EL (cell line): ENCODE results near the gene C4orf50.
A peak's percentile ranks its signal among the peaks of the same experiment; 100 is the strongest.
"Not testable (repeated sequence)": the region's sequence is repeated elsewhere in the genome, so short reads cannot be mapped to it uniquely, and the experiment has no call there.

Experiments used
- DNase-seq: peaks from one replicate; pipeline ENCODE4 v3.0.0-alpha.2; 2016

C4orf50 gene

GRCh38 chr4:5964030-5964429 is 54.2 kb downstream of the C4orf50 start:
- DNase-seq: no peak

GRCh38 chr4:5963611-5964010 is 54.6 kb downstream of the C4orf50 start:
- DNase-seq: no peak

DNA sequence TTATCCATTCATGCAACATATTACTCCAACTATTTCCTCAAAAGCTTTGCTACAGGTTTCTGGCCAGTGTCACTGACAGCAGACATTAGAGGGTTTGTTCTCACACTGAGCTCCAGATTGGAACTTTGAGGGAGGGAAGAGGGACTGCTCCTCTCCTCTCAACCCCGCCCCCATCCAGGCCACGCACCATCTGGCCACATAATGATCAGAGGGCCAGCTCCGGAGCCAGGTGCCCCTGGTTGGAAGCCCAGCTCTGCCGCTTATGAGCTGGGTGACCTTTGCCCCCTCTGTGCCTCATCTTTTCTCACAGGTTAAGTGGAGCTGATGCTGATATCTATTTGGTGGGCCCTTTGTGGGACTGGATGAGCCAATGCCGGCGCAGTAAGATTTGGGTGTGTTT is 55.8 kb downstream of the C4orf50 start:
- DNase-seq: no peak

- no peak for DNase-seq
Measured at GRCh38 chr4:5960252-5960880, 57.9 kb downstream of the C4orf50 start.

DNA sequence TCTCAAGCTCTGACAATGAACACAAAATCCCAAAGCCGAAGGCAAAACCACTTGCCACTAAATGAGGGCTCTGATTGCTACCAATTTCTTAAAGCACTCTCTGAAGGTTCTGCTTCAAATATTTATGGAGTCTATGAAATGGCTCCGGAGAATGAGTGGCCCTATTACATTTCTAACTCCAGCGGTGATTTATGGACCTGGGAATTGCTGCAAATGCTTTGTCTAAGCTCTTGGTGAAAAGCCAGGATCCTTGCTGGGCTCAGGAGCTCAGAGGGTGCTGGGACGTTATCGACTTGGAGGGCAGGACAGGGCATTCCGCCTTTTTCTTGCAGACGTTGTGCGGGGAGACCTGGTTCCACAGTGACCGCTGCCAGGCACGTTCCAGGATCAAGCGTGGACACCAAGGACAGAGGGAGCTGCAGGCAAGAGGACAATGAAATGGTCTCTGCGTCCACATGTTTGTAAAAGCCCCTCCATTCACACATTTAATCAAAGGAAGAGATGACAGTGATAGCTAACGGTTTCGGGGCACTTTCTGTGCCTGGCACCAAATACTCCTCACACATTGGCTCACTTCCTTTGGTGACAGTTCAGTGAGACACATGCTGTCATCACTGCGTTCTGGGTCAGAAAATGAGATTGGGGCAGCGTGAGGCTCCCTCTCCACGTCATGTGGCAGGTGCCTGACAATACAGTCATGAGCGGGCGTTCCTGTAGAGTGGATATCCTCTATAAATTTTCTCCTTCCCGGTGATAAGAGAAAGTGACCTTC is 58.8 kb downstream of the C4orf50 start:
- DNase-seq: no peak

DNA sequence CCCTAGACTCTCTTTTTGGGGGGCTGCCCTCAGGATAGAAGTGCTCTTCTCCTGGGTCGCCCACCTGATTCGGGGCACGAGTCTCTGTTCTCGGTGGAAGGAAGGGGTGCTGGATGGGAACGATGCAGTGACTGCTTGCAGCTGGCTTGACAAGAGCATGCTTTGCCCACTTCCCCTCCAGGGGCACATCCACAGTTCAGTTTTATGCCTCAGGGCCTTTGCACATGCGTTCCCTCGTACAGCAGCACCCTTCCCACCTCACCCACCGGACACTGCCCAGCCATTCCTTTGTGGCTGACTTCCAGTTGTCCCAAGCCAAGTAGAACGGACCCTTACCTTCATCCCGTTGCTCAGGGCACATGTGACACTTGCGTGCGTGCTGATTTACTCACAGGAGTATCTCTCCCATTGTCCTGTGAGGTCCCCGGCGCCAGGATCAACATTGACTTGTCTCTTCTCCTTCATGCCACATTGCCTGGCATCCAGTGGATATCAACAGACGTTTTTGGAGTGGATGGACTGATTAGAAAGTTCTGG is 60.0 kb downstream of the C4orf50 start:
- no peak for DNase-seq

GRCh38 chr4:5957076-5957475 is 61.2 kb downstream of the C4orf50 start:
- no peak for DNase-seq

DNA sequence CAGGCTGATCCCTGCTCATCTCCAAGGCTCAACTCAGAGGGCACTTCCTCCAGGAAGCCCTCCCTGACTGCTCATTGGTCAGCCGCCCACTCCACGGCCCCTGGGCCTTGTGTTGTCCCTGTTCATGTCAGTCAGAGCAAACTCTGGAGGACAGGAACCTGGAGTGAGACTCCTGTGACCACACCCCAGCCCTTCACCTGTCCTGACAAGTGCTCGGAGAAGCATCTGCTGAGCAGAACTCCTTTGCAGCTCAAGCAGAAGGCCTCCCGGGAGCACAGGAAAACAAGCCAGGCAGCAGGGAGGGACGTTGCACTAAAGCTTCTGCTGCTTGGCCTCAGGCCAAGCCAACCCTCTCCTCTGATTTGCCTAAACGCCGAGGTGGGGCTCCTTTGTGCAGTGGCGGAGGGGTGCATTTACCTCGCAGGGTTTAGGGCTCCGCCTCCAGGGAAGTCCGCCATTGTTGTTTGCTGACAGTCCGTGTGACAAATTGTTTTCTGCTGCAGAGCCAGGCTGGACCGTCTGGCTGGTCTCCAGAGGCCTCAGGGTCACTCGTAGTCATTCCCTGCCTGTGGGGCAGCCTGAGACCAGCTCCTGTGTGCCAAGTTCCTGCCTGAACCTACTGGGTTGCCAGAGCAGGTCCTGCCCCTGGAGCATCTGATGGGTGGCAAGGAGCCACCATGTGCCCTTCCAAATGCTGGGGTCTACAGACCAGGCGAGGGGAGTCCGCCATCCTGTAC is 61.8 kb downstream of the C4orf50 start:
- DNase-seq: peak; percentile 6

GRCh38 chr4:5955856-5956255 is 62.4 kb downstream of the C4orf50 start:
- no peak for DNase-seq

DNA sequence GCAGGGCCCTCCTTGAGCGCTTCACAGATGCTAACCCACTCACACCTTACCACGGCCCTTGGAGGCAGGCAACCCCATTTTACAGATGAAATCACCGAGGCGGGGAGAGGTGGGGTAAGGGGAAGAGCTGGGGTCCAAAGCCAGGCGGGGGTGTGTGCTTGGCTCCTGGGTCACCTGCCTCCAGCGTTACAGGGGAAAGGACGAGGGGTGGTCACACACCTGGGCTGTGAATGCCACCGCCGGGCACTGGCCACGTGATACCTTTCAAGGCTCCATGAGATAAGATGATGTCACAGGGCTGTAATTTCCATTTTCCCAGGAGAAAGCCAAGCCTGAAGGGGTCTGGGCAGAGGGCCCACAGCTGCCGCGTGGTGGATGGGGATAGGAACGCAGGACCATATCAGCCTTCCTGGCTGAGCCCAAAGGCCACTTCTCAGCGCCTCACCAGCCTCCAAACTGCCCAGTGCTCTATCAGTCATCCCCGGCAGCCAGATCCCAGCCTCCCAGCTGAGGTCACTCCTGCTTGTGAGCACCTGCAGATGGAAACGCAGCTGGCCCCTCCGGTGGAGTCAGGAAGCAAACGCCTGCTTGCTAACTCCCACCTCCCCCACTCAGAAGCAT is 62.9 kb downstream of the C4orf50 start:
- no peak for DNase-seq

DNA sequence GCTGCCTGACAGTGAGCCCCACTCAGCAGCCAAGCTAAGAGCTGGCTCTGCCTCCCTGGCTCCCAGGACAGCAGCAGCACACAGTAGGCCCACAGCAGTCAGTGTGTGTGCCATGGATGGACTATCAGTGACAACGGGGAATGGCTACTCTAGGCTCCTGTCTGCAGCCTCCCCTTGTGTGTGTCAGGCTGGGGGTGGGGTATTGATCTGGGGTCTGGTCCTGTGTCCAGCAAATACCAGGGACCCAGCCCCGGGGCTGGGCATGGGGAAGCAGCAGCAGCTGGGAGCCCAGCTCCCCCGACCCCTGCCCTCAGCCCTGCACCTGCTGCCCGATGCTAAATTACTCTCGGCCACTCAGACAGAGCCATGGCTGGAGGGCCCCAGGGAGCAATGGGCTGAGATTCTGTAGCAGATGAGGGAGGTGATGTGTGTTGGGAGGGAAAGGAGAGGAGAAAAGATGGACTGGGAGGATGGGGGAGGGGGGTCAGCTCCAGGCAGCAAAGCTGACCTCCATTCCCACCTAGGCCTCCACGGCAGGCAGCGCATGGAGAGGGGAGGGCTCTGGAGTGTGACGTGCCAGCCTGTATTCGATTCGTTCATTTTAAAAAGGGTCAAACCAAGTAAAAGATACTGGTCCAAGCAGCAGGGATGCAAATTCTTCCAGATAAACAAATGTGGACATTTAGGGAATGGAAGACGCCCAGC is 64.0 kb downstream of the C4orf50 start:
- DNase-seq: no peak

- DNase-seq: no peak
Measured at GRCh38 chr4:5952975-5953951, 65.0 kb downstream of the C4orf50 start.

- no peak for DNase-seq
Measured at GRCh38 chr4:5952286-5952974, 65.8 kb downstream of the C4orf50 start.

- DNase-seq: not testable (repeated sequence)
Measured at GRCh38 chr4:5946653-5947052, 71.6 kb downstream of the C4orf50 start.

- no peak for DNase-seq
Measured at GRCh38 chr4:5945936-5946335, 72.3 kb downstream of the C4orf50 start.

- no peak for DNase-seq
Measured at GRCh38 chr4:5945171-5945570, 73.1 kb downstream of the C4orf50 start.

GRCh38 chr4:5943561-5943960 is 74.7 kb downstream of the C4orf50 start:
- DNase-seq: no peak

DNA sequence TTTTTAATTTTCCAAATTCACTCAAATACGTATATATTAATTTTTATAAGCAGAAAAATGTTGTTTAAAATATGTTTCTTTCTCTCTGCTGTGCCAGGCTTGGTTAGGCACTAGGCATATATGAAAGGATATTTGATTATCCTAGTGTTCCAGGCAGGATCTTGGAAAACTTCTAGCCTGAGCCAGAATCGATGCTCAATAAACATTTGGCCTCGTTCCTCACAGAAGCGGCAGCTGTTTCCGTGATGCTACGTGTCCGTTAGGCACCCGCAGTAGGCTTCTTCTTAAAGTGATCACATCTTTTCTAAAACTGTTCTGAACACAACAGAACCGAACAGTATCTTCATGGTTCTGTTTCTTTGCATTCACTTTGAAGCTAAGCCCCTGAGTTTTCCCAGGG is 75.3 kb downstream of the C4orf50 start:
- no peak for DNase-seq

- no peak for DNase-seq
Measured at GRCh38 chr4:5941601-5942000, 76.6 kb downstream of the C4orf50 start.

GRCh38 chr4:5940470-5941203 is 77.6 kb downstream of the C4orf50 start:
- DNase-seq: peak; percentile 13
